Ishikawa (cell line): ENCODE results near the gene SLX9.

Experiments used
- CEBPB ChIP-seq: IDR thresholded peaks from 2 replicates; pipeline ENCODE4 v1.6.1; 2012
- CREB1 ChIP-seq: IDR thresholded peaks from 2 replicates; pipeline ENCODE4 v1.6.1; 2012; ENCODE audit warnings: low read depth
- EGR1 ChIP-seq: IDR thresholded peaks from 2 replicates; pipeline ENCODE4 v1.6.1; 2012
- EP300 ChIP-seq: IDR thresholded peaks from 2 replicates; pipeline ENCODE4 v1.6.1; 2012; ENCODE audit warnings: borderline replicate concordance
- FOXM1 ChIP-seq: IDR thresholded peaks from 2 replicates; pipeline ENCODE4 v1.6.1; 2012; ENCODE audit warnings: low read depth, borderline replicate concordance
- NFIC ChIP-seq: IDR thresholded peaks from 2 replicates; pipeline ENCODE4 v1.6.1; 2012
- RAD21 ChIP-seq: IDR thresholded peaks from 2 replicates; pipeline ENCODE4 v1.6.1; 2012; ENCODE audit warnings: low read depth
- REST ChIP-seq: IDR thresholded peaks from 2 replicates; pipeline ENCODE4 v1.6.1; 2012; ENCODE audit warnings: low read depth, mild to moderate bottlenecking
- TAF1 ChIP-seq: IDR thresholded peaks from 2 replicates; pipeline ENCODE4 v1.6.1; 2012; ENCODE audit warnings: low read depth, mild to moderate bottlenecking
- YY1 ChIP-seq: IDR thresholded peaks from 2 replicates; pipeline ENCODE4 v1.6.1; 2012; ENCODE audit warnings: low read depth

GRCh38 chr21:44905728-44906090 is 34.1 kb upstream of the SLX9 start:
- no peak for TF ChIP-seq RAD21
- no peak for TF ChIP-seq TAF1
- TF ChIP-seq EP300, result no peak
- TF ChIP-seq REST, result no peak
- TF ChIP-seq YY1, result no peak
- TF ChIP-seq CEBPB, result no peak
- no peak for TF ChIP-seq NFIC
- no peak for TF ChIP-seq EGR1
- TF ChIP-seq FOXM1, result no peak
- no peak for TF ChIP-seq CREB1
